HG03108 (cell line): ENCODE data around the gene PDILT.
"Not testable (repeated sequence)": the region's sequence is repeated elsewhere in the genome, so short reads cannot be mapped to it uniquely, and the experiment has no call there.

ENCODE experiments used
- ATAC-seq: cut with Tn5 transposase; IDR thresholded peaks from one replicate; pipeline ENCODE4 v1.9.1; 2021; ENCODE audit warnings: moderate library complexity; ENCODE audit not compliant: unreplicated experiment

The PDILT gene

GRCh38 chr16:20323591-20324117, 80.9 kb downstream of the PDILT start:
- no peak for ATAC-seq

DNA sequence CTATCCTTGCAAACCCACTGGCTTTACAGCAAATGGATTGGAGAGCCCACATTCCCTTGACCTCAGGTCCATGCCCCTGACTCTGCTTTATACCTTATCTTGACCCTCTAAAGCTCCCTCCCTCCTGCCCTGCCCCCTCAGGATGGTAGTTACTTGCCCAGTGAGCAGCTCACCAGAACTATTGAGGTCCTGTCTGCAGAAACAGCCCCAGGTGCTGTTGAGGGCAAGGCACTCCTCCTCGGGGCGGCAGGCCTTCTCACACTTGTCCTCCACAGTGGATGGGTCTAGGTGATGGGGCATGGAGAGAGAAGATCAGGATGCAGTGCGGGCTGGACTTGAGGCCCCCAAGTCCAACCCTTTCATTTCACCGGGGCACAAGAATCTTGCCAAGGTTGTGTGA, 81.8 kb downstream of the PDILT start:
- no peak for ATAC-seq

DNA sequence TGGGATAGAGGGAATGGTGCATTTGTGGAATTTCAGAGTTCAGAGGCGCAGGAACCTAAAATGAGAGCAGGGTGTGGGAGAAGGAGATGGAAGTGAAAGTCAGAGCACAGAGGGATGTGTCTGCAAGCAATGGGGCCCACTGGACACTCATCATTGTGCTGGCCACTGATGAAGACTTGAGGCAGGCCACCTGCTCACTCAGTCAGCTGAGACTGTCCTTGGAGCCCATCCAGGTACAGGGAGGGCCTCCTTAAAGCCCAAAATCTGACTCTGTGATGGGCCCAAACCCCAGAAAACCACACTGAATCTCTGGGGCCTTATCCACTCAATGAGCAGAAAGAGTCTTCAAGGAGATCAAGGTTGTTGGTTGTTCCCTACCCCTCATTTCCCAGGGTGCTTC, 82.9 kb downstream of the PDILT start:
- ATAC-seq, result no peak

- not testable (repeated sequence) for ATAC-seq
Observed at GRCh38 chr16:20321051-20321450, 83.5 kb downstream of the PDILT start.

- ATAC-seq, result no peak
Observed at GRCh38 chr16:20320592-20320991, 83.9 kb downstream of the PDILT start.

GRCh38 chr16:20320178-20320577, 84.4 kb downstream of the PDILT start:
- no peak for ATAC-seq

GRCh38 chr16:20319406-20319805, 85.1 kb downstream of the PDILT start:
- no peak for ATAC-seq

- ATAC-seq, result no peak
Observed at GRCh38 chr16:20318437-20318836, 86.1 kb downstream of the PDILT start.

DNA sequence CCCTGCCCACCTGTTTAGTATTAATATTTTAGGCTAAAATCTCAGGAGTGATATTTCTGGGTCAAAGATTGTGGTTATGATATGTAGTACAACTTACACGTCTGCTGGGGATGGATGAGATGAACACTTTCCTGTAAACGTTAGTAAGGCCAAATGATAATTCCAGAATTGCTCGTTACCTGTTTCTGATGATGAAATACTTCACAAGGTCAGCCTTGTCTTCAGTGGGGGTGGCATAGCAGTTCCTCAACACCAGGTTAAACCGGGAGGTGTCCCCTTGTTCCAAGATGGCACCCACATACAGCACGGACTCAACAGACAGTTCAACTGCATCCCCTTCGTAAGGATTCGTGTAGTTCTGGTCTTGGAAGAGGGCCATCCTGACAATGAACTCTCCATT, 86.5 kb downstream of the PDILT start:
- no peak for ATAC-seq

DNA sequence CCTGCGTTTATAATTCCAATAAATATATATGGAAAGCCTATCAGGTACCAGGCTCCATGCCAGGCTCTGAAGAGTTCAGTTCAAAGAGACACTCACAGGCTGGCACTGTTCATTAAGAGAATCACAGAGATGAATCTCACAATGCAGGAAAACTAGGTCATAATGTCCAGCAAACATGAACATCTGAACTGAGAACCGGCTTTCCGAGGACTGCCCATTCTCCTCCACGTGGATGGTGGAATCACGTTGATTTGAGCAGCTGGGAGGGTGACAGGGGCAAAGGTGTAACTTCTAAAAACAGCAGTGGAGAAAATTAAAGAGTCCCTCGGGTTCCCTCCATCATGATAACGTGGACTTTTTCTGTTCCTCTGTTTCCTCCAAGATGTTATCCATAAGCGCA, 87.4 kb downstream of the PDILT start:
- ATAC-seq, result no peak

DNA sequence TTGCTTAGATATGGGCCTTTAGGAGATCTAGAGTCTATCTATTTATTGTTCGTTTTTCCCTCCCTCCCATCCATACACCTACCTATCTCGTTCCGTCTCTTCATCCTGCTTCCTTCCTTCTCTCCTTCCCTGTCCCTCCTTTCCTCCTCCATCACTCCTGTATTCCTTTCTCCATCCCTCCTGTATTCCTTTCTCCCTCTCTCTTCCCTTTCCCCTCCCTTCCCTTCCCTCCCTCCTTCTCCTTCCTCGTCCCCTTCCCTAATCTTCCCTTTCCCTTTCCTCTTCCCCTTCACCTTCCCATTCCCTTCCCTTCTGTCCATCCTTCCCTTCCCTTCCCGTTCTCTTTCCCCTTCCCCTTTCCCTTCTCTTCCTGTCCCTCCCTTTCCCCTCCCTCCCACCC, 87.8 kb downstream of the PDILT start:
- no peak for ATAC-seq

GRCh38 chr16:20315764-20316163, 88.8 kb downstream of the PDILT start:
- no peak for ATAC-seq

DNA sequence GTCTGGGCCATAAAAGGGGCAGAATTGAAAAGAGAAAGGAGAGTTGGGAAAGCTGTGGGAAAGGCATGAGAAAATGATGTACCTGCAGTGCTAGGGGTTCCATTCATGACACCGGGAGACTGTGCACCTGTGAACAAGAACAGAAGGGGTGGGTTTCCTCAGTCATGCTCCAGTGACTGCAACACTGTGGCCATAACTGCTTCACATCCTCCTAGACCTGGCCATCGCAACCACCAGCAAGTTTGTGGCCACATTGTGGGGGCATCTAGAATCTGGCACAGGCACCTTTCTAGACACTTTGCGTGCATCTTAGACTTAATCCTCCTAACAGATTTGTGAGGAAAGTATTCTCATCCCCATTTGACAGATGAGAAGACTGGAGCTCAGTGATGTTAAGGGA, 90.0 kb downstream of the PDILT start:
- no peak for ATAC-seq

DNA sequence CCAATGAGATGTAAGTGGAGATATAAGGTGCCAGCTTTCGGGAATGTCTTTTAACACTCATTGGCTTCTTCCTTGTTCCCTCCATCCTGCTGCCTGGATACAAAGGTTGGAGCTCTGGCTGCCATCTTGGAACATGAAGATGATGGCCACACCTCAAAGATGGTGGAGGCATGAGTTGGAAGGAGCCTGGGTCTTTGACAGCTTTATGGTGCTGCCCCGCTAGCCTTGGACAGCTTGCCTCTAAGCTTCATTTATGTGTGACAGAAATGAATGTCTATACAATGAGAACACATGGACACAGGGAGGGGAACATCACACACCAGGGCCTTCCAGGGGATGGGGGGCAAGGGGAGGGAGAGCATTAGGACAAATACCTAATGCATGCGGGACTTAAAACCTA, 90.8 kb downstream of the PDILT start:
- no peak for ATAC-seq

DNA sequence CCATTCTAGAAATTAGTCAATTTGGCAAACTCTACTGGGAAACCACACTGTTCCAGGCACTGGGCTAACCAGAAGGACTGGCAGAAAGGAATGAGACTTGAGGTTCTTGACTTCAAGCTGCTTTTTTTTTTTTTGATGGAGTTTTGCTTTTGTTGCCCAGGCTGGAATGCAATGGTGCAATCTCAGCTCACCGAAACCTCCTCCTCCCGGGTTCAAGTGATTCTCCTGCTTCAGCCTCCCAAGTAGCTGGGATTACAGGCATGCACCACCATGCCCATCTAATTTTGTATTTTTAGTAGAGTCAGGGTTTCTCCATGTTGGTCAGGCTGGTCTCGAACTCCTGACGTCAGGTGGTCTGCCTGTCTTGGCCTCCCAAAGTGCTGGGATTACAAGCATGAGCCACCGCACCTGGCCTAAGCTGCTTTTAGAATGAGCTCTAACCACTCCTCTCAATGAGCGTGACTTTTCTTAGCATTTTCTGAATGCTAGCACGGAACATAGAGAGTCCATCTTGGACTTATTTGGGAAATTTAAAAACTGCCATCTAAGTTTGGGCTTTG, 91.9 kb downstream of the PDILT start:
- not testable (repeated sequence) for ATAC-seq

DNA sequence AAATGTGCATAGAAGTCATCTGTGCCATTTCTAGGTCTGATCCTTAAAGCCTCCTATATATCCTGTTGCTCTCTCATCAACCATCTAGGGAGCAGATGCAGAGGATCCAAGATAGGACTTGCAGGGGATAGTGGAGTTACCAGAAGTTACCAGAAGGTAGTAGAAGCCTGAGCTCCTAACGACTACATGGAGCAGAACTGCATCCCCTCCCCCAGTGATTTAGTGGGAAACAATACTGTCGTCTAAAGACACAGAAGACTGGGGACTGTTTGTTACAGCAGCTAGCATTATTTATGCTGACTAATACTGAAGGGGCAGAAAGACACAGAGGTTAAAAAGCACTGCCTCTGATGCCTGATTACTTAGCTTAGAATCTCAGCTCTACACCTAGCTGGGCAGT, 93.0 kb downstream of the PDILT start:
- ATAC-seq, result no peak

- ATAC-seq, result no peak
Observed at GRCh38 chr16:20310421-20311395, 93.8 kb downstream of the PDILT start.

DNA sequence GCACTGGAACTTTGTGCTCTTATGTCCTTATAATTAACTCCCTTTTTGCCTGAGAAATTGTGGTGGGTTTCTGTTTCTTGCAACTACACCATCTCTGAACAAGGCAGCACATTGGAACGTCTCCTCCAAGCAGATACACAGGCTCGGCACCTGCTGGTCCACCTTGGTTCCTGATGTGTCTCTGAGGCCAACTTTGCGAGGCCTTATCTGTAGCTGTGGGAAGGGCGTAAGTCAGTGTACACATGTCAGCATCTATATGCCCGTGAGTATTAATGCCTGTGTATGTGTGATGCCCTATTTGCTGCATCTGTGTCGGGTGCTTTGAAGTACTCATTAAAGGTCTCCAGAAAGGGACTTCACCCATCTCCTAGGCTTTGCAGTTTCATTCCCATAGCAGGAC, 94.8 kb downstream of the PDILT start:
- ATAC-seq, result no peak
